ENCODE results near the gene NRTN.
"Not testable (repeated sequence)": the region's sequence is repeated elsewhere in the genome, so short reads cannot be mapped to it uniquely, and the experiment has no call there.

The NRTN gene

GRCh38 chr19:5847846-5848245 is 43.0 kb downstream of the NRTN start:
- H3K4me1 Mint-ChIP-seq, H3K9me3 Mint-ChIP-seq, H3K27ac Mint-ChIP-seq, CTCF ChIA-PET, DNase-seq, H3K36me3 Mint-ChIP-seq, H3K27me3 Mint-ChIP-seq, H3K4me3 Mint-ChIP-seq: not testable (repeated sequence)

- H3K9me3 Mint-ChIP-seq, H3K4me1 Mint-ChIP-seq, CTCF ChIA-PET, H3K27ac Mint-ChIP-seq, H3K36me3 Mint-ChIP-seq, H3K4me3 Mint-ChIP-seq, DNase-seq: not testable (repeated sequence)
- peaks cover 12% of the 10 kb centered on the region for H3K27me3 Mint-ChIP-seq
Measured at GRCh38 chr19:5848621-5849020, 43.8 kb downstream of the NRTN start.

- Mint-ChIP-seq H3K4me1 (no peaks in the 10 kb centered on the region), H3K4me3 (no peak overlapping the region), H3K27me3 (peaks cover 11% of the 10 kb centered on the region), H3K36me3 (no peaks in the 10 kb centered on the region), H3K27ac (no peak overlapping the region), H3K9me3 (no peaks in the 10 kb centered on the region)
- CTCF ChIA-PET, result no interaction called here
- DNase-seq, result no peak
Measured at GRCh38 chr19:5850189-5850588, 45.3 kb downstream of the NRTN start.

GRCh38 chr19:5850743-5851293 is 46.0 kb downstream of the NRTN start:
- no peak overlapping the region for H3K27ac Mint-ChIP-seq
- no peaks in the 10 kb centered on the region for H3K4me1 Mint-ChIP-seq
- H3K4me3 Mint-ChIP-seq, result no peak overlapping the region
- peaks cover 11% of the 10 kb centered on the region for H3K27me3 Mint-ChIP-seq
- no peaks in the 10 kb centered on the region for H3K9me3 Mint-ChIP-seq
- CTCF ChIA-PET, result no interaction called here
- H3K36me3 Mint-ChIP-seq, result no peaks in the 10 kb centered on the region
- DNase-seq, result no peak

- no peak within 1 kb of the TSS for H3K27ac Mint-ChIP-seq
- CTCF ChIA-PET, result no interaction called here
- peaks cover 11% of the 10 kb centered on the region for H3K27me3 Mint-ChIP-seq
- H3K4me3 Mint-ChIP-seq, result no peak within 1 kb of the TSS
- no peaks in the 10 kb centered on the region for H3K9me3 Mint-ChIP-seq
- no peaks in the 10 kb centered on the region for H3K36me3 Mint-ChIP-seq
- H3K4me1 Mint-ChIP-seq, result no peaks in the 10 kb centered on the region
- DNase-seq, result no peak
Measured at GRCh38 chr19:5851302-5851701, 46.4 kb downstream of the NRTN start, which contains the start of gene FUT3. Gene FUT3 (minus strand): TSS chr19:5851449.

GRCh38 chr19:5854121-5854520 is 49.3 kb downstream of the NRTN start:
- DNase-seq, H3K4me1 Mint-ChIP-seq, H3K9me3 Mint-ChIP-seq, H3K36me3 Mint-ChIP-seq, H3K27ac Mint-ChIP-seq, CTCF ChIA-PET, H3K4me3 Mint-ChIP-seq: not testable (repeated sequence)
- H3K27me3 Mint-ChIP-seq, result peaks cover 11% of the 10 kb centered on the region

GRCh38 chr19:5855151-5855550 is 50.3 kb downstream of the NRTN start:
- H3K4me3 Mint-ChIP-seq, H3K36me3 Mint-ChIP-seq, CTCF ChIA-PET, H3K27ac Mint-ChIP-seq, H3K4me1 Mint-ChIP-seq, H3K9me3 Mint-ChIP-seq, DNase-seq: not testable (repeated sequence)
- H3K27me3 Mint-ChIP-seq, result peaks cover 11% of the 10 kb centered on the region

- Mint-ChIP-seq H3K27me3 (peaks cover 18% of the 10 kb centered on the region), H3K4me3 (no peak overlapping the region), H3K36me3 (no peaks in the 10 kb centered on the region), H3K27ac (no peak overlapping the region), H3K9me3 (no peaks in the 10 kb centered on the region), H3K4me1 (no peaks in the 10 kb centered on the region)
- CTCF ChIA-PET, result no interaction called here
- DNase-seq, result no peak
Measured at GRCh38 chr19:5857203-5858081, 52.6 kb downstream of the NRTN start.

GRCh38 chr19:5863030-5863665 is 58.3 kb downstream of the NRTN start:
- H3K27ac Mint-ChIP-seq, result no peak overlapping the region
- H3K4me3 Mint-ChIP-seq, result no peak overlapping the region
- CTCF ChIA-PET, result interaction anchor here (0.9 kb wide), 1 partner anchor 59 kb away, joined by 3 read pairs; no protein-coding TSS in a partner anchor
- H3K36me3 Mint-ChIP-seq, result no peaks in the 10 kb centered on the region
- peaks cover 7% of the 10 kb centered on the region for H3K27me3 Mint-ChIP-seq
- no peaks in the 10 kb centered on the region for H3K9me3 Mint-ChIP-seq
- DNase-seq, result no peak
- no peaks in the 10 kb centered on the region for H3K4me1 Mint-ChIP-seq

GRCh38 chr19:5864013-5864720 is 59.3 kb downstream of the NRTN start:
- CTCF ChIA-PET, result no interaction called here
- no peaks in the 10 kb centered on the region for H3K36me3 Mint-ChIP-seq
- H3K9me3 Mint-ChIP-seq, result no peaks in the 10 kb centered on the region
- H3K27ac Mint-ChIP-seq, result no peak overlapping the region
- peaks cover 7% of the 10 kb centered on the region for H3K27me3 Mint-ChIP-seq
- no peak overlapping the region for H3K4me3 Mint-ChIP-seq
- no peak for DNase-seq
- H3K4me1 Mint-ChIP-seq, result no peaks in the 10 kb centered on the region

GRCh38 chr19:5864725-5865486 is 60.0 kb downstream of the NRTN start:
- Mint-ChIP-seq H3K27me3 (peaks cover 7% of the 10 kb centered on the region), H3K9me3 (no peaks in the 10 kb centered on the region), H3K27ac (no peak overlapping the region), H3K4me1 (no peaks in the 10 kb centered on the region), H3K36me3 (no peaks in the 10 kb centered on the region), H3K4me3 (no peak overlapping the region)
- CTCF ChIA-PET, result no interaction called here
- no peak for DNase-seq

GRCh38 chr19:5865772-5866171 is 60.9 kb downstream of the NRTN start:
- no peak for DNase-seq
- CTCF ChIA-PET, result no interaction called here
- Mint-ChIP-seq H3K4me1 (no peaks in the 10 kb centered on the region), H3K27me3 (peaks cover 7% of the 10 kb centered on the region), H3K9me3 (no peaks in the 10 kb centered on the region), H3K36me3 (no peaks in the 10 kb centered on the region), H3K4me3 (no peak overlapping the region), H3K27ac (no peak overlapping the region)

- H3K4me1 Mint-ChIP-seq, result no peaks in the 10 kb centered on the region
- H3K27ac Mint-ChIP-seq, result no peak overlapping the region
- H3K4me3 Mint-ChIP-seq, result no peak overlapping the region
- CTCF ChIA-PET, result no interaction called here
- no peak for DNase-seq
- no peaks in the 10 kb centered on the region for H3K9me3 Mint-ChIP-seq
- H3K27me3 Mint-ChIP-seq, result no peaks in the 10 kb centered on the region
- H3K36me3 Mint-ChIP-seq, result no peaks in the 10 kb centered on the region
Measured at GRCh38 chr19:5867201-5868136, 62.6 kb downstream of the NRTN start.
